A673 (cell line): ENCODE measurements around the gene SOWAHB.

Experiments used
- CTCF ChIP-seq: fragments of 300-800, 200-600 bp; sonication (generic); conservative IDR thresholded peaks from 2 replicates; pipeline ENCODE4 v1.5.1; 2017; ENCODE audit warnings: low read depth, mild to moderate bottlenecking, antibody characterized with exemption, low read length, moderate library complexity, mixed read lengths
- EZH2 ChIP-seq: fragments of 200-600 bp; sonication (generic); IDR thresholded peaks from 2 replicates; pipeline ENCODE4 v1.6.1; 2017; ENCODE audit warnings: borderline replicate concordance, low read depth, mild to moderate bottlenecking, mixed read lengths, antibody characterized with exemption, low read length; ENCODE audit not compliant: poor library complexity, severe bottlenecking

DNA sequence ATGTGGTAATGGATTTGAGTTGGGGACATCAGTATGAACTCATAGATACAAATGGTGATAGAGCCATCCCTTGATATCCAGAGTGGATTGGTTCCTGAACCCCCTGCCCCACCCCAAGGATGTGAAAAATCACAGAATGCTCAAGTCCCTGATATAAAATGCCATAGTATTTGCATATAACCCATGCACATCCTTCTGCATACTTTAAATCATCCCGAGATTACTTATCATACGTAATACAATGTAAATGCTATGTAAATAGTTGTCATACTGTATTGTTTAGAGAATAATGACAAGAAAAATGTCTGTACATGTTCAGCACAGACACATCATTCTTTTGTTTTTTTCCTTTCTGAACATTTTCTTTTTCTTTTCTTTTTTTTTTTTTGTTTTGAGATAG, 32.7 kb upstream of the SOWAHB start:
- no peak for TF ChIP-seq EZH2
- TF ChIP-seq CTCF: no peak
